Astrocyte of the spinal cord (primary cell): ENCODE results near the gene TTYH3.
"Not testable (repeated sequence)": the region's sequence is repeated elsewhere in the genome, so short reads cannot be mapped to it uniquely, and the experiment has no call there.

Source experiments
- DNase-seq: peaks from one replicate; pipeline ENCODE4 v3.0.0; 2011; ENCODE audit warnings: low read depth, low spot score
- H3K4me3 ChIP-seq: 2 replicates; pipeline ENCODE4 v1.5.1; 2011; ENCODE audit warnings: low read depth, mild to moderate bottlenecking, low read length, moderate library complexity
- in situ Hi-C: cut with HindIII; loops from 2 replicates; pipeline ENCODE4 v1.10.0; 2017; ENCODE audit warnings: low sequenced_read_pairs
- TF ChIP-seq, protein P1 (sequence below): IDR thresholded peaks from 2 replicates; pipeline ENCODE4 v1.5.1; 2012; ENCODE audit warnings: low read depth, mild to moderate bottlenecking, low read length, inconsistent platforms

The TTYH3 gene

DNA sequence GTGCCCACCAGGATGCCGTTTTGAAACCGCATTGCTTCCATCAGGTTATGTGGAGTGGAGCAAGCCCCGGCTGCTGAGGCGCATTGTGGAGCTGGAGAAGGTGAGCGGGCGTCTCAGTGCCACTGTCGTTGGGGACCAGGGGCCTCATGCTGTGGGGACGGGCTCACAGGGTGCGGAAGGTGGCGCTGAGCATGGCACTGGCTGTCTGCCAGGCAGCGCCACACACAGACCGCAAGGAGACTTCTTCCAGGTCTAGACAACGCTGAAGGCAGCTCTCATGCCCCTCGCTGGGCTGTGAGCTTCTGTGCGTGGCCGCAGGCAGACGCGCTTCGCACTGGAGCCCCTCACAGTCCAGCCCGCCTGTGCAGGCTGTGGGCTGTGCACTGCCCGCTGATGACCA lies 44.0 kb upstream of the TTYH3 start:
- TF ChIP-seq, protein P1, sequence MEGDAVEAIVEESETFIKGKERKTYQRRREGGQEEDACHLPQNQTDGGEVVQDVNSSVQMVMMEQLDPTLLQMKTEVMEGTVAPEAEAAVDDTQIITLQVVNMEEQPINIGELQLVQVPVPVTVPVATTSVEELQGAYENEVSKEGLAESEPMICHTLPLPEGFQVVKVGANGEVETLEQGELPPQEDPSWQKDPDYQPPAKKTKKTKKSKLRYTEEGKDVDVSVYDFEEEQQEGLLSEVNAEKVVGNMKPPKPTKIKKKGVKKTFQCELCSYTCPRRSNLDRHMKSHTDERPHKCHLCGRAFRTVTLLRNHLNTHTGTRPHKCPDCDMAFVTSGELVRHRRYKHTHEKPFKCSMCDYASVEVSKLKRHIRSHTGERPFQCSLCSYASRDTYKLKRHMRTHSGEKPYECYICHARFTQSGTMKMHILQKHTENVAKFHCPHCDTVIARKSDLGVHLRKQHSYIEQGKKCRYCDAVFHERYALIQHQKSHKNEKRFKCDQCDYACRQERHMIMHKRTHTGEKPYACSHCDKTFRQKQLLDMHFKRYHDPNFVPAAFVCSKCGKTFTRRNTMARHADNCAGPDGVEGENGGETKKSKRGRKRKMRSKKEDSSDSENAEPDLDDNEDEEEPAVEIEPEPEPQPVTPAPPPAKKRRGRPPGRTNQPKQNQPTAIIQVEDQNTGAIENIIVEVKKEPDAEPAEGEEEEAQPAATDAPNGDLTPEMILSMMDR = no peak
- DNase-seq = no peak
- no peak overlapping the region for H3K4me3 ChIP-seq
- in situ Hi-C loops = no loop called here

DNA sequence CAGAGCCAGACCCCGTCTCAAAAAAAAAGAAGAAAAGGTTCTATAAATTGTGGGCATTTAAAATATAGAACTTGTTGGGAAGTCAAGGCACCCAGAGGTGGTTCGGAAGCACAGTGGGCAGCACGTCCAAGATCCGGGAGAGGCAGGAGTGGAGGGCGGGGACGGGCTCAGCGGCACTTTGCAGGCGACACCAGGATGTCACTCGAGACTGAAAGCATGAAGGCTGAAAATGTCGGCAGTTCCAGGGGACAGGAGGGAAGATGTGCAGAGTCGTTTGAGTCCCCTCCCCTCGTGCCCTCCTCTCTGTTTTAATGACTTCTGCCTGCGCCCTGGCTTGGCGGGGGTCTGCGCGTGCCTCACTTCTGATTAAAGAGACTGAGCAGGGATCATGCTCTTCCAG lies 42.4 kb upstream of the TTYH3 start:
- TF ChIP-seq, protein P1 = no peak
- in situ Hi-C loops = no loop called here
- DNase-seq = no peak
- H3K4me3 ChIP-seq = no peak overlapping the region

DNA sequence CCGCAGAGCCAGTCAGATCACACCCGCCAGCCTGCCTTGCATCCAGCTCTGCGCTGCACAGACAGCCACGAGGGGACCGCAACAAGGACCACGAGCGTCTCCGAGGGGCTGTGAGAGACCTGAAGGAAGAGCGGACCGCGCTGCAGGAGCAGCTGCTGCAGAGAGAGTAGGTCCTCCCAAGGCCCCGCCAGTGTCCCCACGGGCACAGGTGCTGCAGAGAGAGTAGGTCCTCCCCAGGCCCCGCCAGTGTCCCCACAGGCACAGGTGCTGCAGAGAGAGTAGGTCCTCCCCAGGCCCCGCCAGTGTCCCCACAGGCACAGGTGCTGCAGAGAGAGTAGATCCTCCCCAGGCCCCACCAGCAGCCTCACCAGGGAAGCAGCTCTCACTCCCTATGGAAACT lies 41.8 kb upstream of the TTYH3 start:
- in situ Hi-C loops, H3K4me3 ChIP-seq: not testable (repeated sequence)

DNA sequence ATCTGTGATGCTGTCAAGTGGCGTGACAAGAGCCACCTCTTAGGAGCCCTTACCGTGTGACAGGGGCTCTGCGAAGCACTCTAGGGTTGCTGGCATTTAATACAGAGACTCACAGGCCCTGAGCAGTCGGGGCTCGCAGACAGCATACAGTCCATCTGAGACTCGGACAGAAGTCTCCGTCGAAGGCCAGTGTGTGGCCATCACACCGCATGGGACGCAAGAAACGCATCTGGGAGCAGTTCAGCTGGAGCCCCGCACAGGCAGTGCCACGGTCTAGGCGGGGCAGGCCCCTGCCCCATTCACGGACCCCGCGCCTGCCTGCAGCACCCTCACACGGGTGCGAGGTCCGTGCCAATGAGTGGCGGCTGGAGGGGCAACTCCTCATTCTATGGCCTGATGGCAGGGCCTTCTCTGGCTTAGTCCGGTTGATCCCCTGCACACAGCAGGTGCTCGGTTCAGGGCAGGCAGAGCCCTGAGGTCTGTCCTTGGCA lies 39.4 kb upstream of the TTYH3 start:
- in situ Hi-C loops = no loop called here
- TF ChIP-seq, protein P1 = no peak
- no peak overlapping the region for H3K4me3 ChIP-seq
- no peak for DNase-seq

More for the DNA sequence above, 41.8 kb upstream of the TTYH3 start:
- DNase-seq = not testable (repeated sequence)

DNA sequence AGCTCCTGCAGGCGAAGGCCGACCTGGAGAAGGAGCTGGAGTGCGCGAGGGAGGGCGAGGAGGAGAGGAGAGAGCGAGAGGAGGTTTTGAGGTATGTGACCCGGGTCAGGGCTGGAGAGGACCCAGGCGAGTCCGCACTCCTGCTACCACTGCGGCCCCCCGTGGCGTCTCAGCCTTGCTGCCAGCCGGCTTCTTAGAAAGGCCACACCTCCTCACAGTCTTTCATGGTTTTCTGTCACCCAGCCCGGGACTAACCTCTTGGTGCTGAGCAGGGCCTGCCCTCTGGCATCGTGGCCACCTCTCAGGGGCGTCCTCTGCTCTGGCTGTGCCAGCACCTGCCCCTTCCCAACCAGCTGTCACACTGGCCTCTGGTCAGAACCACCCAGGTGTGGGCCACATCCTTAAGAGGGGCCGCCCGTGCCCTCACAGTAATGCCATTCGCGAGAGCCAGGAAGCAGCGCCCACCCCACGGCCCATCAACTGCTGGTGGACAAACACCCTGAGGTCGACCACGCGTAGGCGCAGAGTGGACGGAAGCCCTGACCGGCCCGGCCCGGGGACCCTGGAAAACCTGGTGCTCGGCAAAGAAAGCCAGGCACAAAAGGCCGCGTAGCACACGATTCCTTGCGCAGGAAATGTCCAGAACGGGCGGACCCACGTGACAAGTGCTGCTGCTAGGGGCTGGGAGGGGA lies 38.6 kb upstream of the TTYH3 start:
- no peak for DNase-seq
- H3K4me3 ChIP-seq = no peak overlapping the region
- in situ Hi-C loops = no loop called here
- TF ChIP-seq, protein P1 = no peak

DNA sequence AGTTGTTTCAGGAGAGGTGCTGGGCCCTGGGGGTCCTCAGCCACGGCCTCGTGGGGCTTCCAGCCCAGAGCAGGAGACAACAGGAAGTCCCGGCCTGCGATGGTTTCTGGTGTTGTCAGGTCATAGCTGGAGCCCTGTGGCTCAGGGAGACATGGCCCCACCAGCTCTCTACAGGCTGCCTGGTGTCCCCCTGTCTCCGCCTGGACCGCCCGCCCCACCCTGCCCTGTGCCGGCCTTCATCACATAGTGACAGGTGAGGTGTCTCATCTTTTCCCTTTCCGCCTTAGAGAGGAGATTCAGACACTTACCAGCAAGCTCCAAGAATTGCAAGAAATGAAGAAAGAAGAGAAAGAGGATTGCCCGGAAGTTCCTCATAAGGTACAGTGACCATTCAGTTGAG lies 37.2 kb upstream of the TTYH3 start:
- TF ChIP-seq, protein P1 = no peak
- no peak overlapping the region for H3K4me3 ChIP-seq
- in situ Hi-C loops = no loop called here
- no peak for DNase-seq

DNA sequence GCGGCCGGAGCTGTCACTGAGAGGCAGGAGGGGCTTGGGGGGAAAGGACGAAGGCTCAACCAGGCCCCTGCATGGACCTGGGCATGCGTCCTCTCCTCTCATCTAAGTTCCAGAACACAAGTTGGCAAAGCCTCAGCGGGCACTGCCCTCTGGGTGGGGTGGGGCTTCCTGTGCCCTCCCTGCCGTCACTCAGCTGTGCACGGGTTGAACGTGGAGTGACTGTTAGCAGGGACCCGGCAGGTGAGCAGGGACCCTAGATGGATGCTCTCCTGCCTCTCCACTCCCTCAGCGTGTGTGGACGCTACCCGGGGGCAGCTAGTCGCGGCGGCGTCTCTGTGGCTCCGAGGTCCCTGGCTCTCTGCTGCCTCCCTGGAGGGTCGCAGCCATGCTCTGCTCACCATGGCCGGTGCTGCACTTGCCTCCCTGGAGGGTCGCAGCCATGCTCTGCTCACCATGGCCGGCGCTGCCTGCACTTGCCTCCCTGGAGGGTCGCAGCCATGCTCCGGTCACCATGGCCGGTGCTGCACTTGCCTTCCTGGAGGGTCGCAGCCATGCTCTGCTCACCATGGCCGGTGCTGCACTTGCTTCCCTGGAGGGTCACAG lies 36.4 kb upstream of the TTYH3 start:
- TF ChIP-seq, protein P1 = no peak
- DNase-seq = no peak
- H3K4me3 ChIP-seq = no peak overlapping the region
- in situ Hi-C loops = no loop called here
